CD14-positive monocyte (primary cell): ENCODE data around the gene COL6A1. TPM values are rescaled to one million over a fixed set of nuclear protein-coding genes. Genes with fewer than 3 reads are reported as not detected.

Experiments used
- DNase-seq, 3 donors: peaks; one replicate each; pipeline ENCODE4 v3.0.0-alpha.2; 2011 to 2022
- H2AFZ ChIP-seq: 2 replicates; pipeline ENCODE4 v1.6.0; 2012; ENCODE audit warnings: mild to moderate bottlenecking, low read depth, low read length, inconsistent platforms; ENCODE audit not compliant: insufficient read depth, poor library complexity, severe bottlenecking
- H3K27ac ChIP-seq, 2 donors: 1 replicate in 1 of 2; 2 replicates in 1 of 2; pipeline ENCODE4 v1.5.1; 2012 to 2013; ENCODE audit warnings: low read length in 2 of 2, control low read depth in 1 of 2, inconsistent platforms in 1 of 2, low read depth in 1 of 2, mild to moderate bottlenecking in 1 of 2
- H3K27me3 ChIP-seq, 2 donors: one replicate each; pipeline versions ENCODE4 v1.6.0 to v1.6.1; 2011 to 2013; ENCODE audit warnings: low read length in 2 of 2; ENCODE audit not compliant: control insufficient read depth in 2 of 2, insufficient read depth in 2 of 2
- H3K36me3 ChIP-seq, 2 donors: replicated peaks in 1 of 2; 1 replicate in 1 of 2; 2 replicates in 1 of 2; pipeline versions ENCODE4 v1.5.1 to v1.6.1; 2012 to 2013; ENCODE audit warnings: low read length in 2 of 2, control low read depth in 1 of 2, inconsistent platforms in 1 of 2, mild to moderate bottlenecking in 1 of 2; ENCODE audit not compliant: insufficient read depth in 2 of 2, control insufficient read depth in 1 of 2
- H3K4me1 ChIP-seq, 2 donors: 1 replicate in 1 of 2; 2 replicates in 1 of 2; pipeline versions ENCODE4 v1.5.1 to v1.6.1; 2012 to 2013; ENCODE audit warnings: low read length in 2 of 2, control low read depth in 1 of 2, inconsistent platforms in 1 of 2, mild to moderate bottlenecking in 1 of 2, moderate library complexity in 1 of 2; ENCODE audit not compliant: insufficient read depth in 2 of 2, control insufficient read depth in 1 of 2
- H3K4me2 ChIP-seq: replicated peaks from 2 replicates; pipeline ENCODE3; 2012; ENCODE audit warnings: low read length, moderate library complexity, mild to moderate bottlenecking; ENCODE audit not compliant: poor library complexity, severe bottlenecking; ENCODE audit errors: extremely low read depth
- H3K4me3 ChIP-seq, 3 experiments: fragments of 200-600 bp in 1 of 3; sonication (generic) in 1 of 3; replicated peaks in 1 of 3; 1 replicate in 2 of 3; 2 replicates in 1 of 3; pipeline ENCODE4 v1.5.1; 2011 to 2013; ENCODE audit warnings: low read length in 3 of 3, mild to moderate bottlenecking in 3 of 3, control low read depth in 2 of 3, low read depth in 2 of 3, inconsistent platforms in 1 of 3, moderate library complexity in 1 of 3
- H3K79me2 ChIP-seq: 2 replicates; pipeline ENCODE4 v1.6.0; 2012; ENCODE audit warnings: mild to moderate bottlenecking, control low read depth, inconsistent platforms, low read length, moderate library complexity; ENCODE audit not compliant: insufficient read depth
- H3K9ac ChIP-seq: 2 replicates; pipeline ENCODE4 v1.6.0; 2017; ENCODE audit warnings: low read length, mild to moderate bottlenecking; ENCODE audit not compliant: insufficient read depth, poor library complexity, severe bottlenecking
- H3K9me3 ChIP-seq, 2 donors: replicated peaks in 1 of 2; 1 replicate in 1 of 2; 2 replicates in 1 of 2; pipeline versions ENCODE4 v1.5.1 to v1.6.1; 2012 to 2013; ENCODE audit warnings: low read length in 2 of 2, control low read depth in 1 of 2; ENCODE audit not compliant: control insufficient read depth in 1 of 2, insufficient read depth in 1 of 2
- H4K20me1 ChIP-seq: 2 replicates; pipeline ENCODE4 v1.6.0; 2012; ENCODE audit warnings: mild to moderate bottlenecking, low read length, control low read depth, moderate library complexity; ENCODE audit not compliant: insufficient read depth
- H3K27ac Mint-ChIP-seq, 7 donors: one replicate each; pipeline ENCODE4 v1.8.0; 2020; ENCODE audit warnings: mild to moderate bottlenecking in 7 of 7, mixed read lengths in 7 of 7, moderate library complexity in 6 of 7, inconsistent platforms in 2 of 7
- H3K27me3 Mint-ChIP-seq, 3 donors: one replicate each; pipeline ENCODE4 v1.8.0; 2021 to 2022; ENCODE audit warnings: low read depth in 3 of 3, mild to moderate bottlenecking in 3 of 3, mixed read lengths in 3 of 3, moderate library complexity in 3 of 3, inconsistent platforms in 1 of 3
- H3K36me3 Mint-ChIP-seq, 2 donors: one replicate each; pipeline ENCODE4 v1.8.0; 2020; ENCODE audit warnings: mixed read lengths in 2 of 2, inconsistent platforms in 1 of 2, mild to moderate bottlenecking in 1 of 2
- H3K4me1 Mint-ChIP-seq: one replicate; pipeline ENCODE4 v1.8.0; 2020; ENCODE audit warnings: mild to moderate bottlenecking, mixed read lengths
- H3K4me3 Mint-ChIP-seq, 2 donors: one replicate each; pipeline ENCODE4 v1.8.0; 2020; ENCODE audit warnings: mild to moderate bottlenecking in 2 of 2, mixed read lengths in 2 of 2, moderate library complexity in 1 of 2
- H3K9me3 Mint-ChIP-seq, 7 donors: one replicate each; pipeline ENCODE4 v1.8.0; 2020 to 2022; ENCODE audit warnings: mixed read lengths in 7 of 7, mild to moderate bottlenecking in 6 of 7, moderate library complexity in 6 of 7, inconsistent platforms in 2 of 7
- CTCF ChIP-seq: fragments of 200-600 bp; IDR thresholded peaks from one replicate; pipeline ENCODE4 v1.8.0; 2022; ENCODE audit warnings: antibody characterized with exemption, mild to moderate bottlenecking
- WGBS: methylation state at CpG from one replicate; pipeline ENCODE4 v1.1.5; 2013; ENCODE audit warnings: missing lambda C conversion rate; ENCODE audit not compliant: insufficient coverage; 5-methylcytosine and 5-hydroxymethylcytosine counted together
- intact Hi-C, 2 donors: fragments of 100-400 bp; cut with micrococcal nuclease; formaldehyde crosslinking; loops; one replicate each; pipeline versions ENCODE4 v1.15.0 to v1.15.1; 2023
- polyA plus RNA-seq, 3 donors: library from polyadenylated mRNA; depleted of rRNA in 1 of 3; unstranded in 2 of 3; stranded (reverse) in 1 of 3; fragments of 300-500 nt in 2 of 3; fragments of >200 nt in 1 of 3; fragmentation: Illumina TruSeq in 2 of 3; gene quantifications; 1 replicate in 2 of 3; 2 replicates in 1 of 3; pipeline ENCODE4 v1.2.3, GENCODE V29; 2012 to 2021

Gene COL6A1
- polyA plus RNA-seq, 3 donors, result 0.08 to 0.11 (median 0.10) TPM

DNA sequence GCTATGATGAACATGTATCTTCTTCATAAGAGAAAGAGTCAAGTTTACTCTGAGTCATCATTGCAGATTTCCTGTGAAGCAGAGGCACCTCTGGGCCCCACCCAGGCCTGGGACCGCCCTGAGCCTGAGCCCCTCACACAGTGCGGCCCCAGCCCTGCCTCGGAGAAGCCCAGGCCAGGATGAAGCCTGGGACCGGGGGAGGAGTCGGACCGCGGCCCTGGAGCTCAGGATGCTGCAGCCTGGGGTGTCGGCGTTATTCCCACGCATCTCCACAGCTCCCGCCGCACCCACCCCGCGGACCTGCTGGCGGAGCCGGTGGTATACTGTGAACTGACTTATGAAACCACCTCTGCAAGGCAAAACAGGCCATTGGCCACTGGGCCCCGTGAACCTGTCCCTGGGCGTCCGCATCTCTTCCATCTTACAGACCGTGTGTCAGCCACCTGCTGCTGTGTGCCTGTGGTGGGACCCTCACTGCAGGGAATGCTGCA lies 2.4 kb upstream of the COL6A1 start:
- Mint-ChIP-seq H3K9me3 (peaks cover 0 to 4% (median 0%) of the 10 kb centered on the region in 7 donors), H3K4me1 (peaks cover 11% of the 10 kb centered on the region), H3K27ac (no peak overlapping the region), H3K27me3 (peaks cover 44 to 64% (median 45%) of the 10 kb centered on the region in 3 donors), H3K4me3 (no peak overlapping the region), H3K36me3 (no peaks in the 10 kb centered on the region)
- WGBS, result 81% methylated on average over 20 of the region's 20 CpGs
- DNase-seq, result no peak
- Histone ChIP-seq H3K79me2 (no peaks in the 10 kb centered on the region), H3K4me1 (peaks cover 20 to 25% of the 10 kb centered on the region in 2 donors), H3K9ac (no peak overlapping the region), H3K4me2 (no peak overlapping the region), H3K4me3 (no peak overlapping the region), H3K9me3 (peaks cover 6 to 10% of the 10 kb centered on the region in 2 donors), H4K20me1 (no peaks in the 10 kb centered on the region), H3K27me3 (peaks cover 27 to 77% of the 10 kb centered on the region in 2 donors), H2AFZ (no peak overlapping the region), H3K27ac (no peak overlapping the region), H3K36me3 (no peaks in the 10 kb centered on the region)
- TF ChIP-seq CTCF, result no peak
- intact Hi-C loops, result no loop called here

- intact Hi-C loops, result no loop called here
- Histone ChIP-seq H3K9ac (no peak overlapping the region), H3K27me3 (peaks cover 22 to 77% of the 10 kb centered on the region in 2 donors), H3K27ac (no peak overlapping the region), H3K79me2 (no peaks in the 10 kb centered on the region), H2AFZ (no peak overlapping the region), H3K4me1 (peaks cover 15 to 21% of the 10 kb centered on the region in 2 donors), H3K4me3 (no peak overlapping the region), H4K20me1 (no peaks in the 10 kb centered on the region), H3K36me3 (no peaks in the 10 kb centered on the region), H3K4me2 (no peak overlapping the region), H3K9me3 (peaks cover 6 to 10% of the 10 kb centered on the region in 2 donors)
- TF ChIP-seq CTCF, result no peak
- WGBS, result no CpG with 5 or more reads among the region's 7 CpGs
- Mint-ChIP-seq H3K9me3 (peaks cover 0 to 4% (median 2%) of the 10 kb centered on the region in 7 donors), H3K4me3 (no peak overlapping the region), H3K27me3 (peaks cover 39 to 61% (median 44%) of the 10 kb centered on the region in 3 donors), H3K4me1 (peaks cover 7% of the 10 kb centered on the region), H3K27ac (no peak overlapping the region), H3K36me3 (no peaks in the 10 kb centered on the region)
- no peak for DNase-seq
Measured at GRCh38 chr21:45979651-45980050, 1.9 kb upstream of the COL6A1 start.
